ENCODE data around the gene MORN1. TPM values are rescaled to one million over a fixed set of nuclear protein-coding genes. Genes with fewer than 3 reads are reported as not detected.

MORN1 gene
- total RNA-seq, 2 donors from 2014 or later: 6.8 to 6.9 TPM

GRCh38 chr1:2376931-2377672, 14.3 kb downstream of the MORN1 start:
- H3K36me3 Mint-ChIP-seq (ENCODE audit: insufficient read depth in 2 of 2): no peaks in the 10 kb centered on the region
- DNase-seq (no peak), ATAC-seq (replicated peaks in 1 of 2) (no peak)
- no peaks in the 10 kb centered on the region for H3K4me1 Mint-ChIP-seq (ENCODE audit: low read depth)
- no peaks in the 10 kb centered on the region for H3K9me3 Mint-ChIP-seq
- H3K4me3 Mint-ChIP-seq: no peak overlapping the region
- H3K27ac Mint-ChIP-seq: no peak overlapping the region
- H3K27me3 Mint-ChIP-seq (ENCODE audit: low read depth): no peaks in the 10 kb centered on the region

GRCh38 chr1:2376261-2376741, 15.1 kb downstream of the MORN1 start:
- H3K4me1 Mint-ChIP-seq (ENCODE audit: low read depth): no peaks in the 10 kb centered on the region
- no peaks in the 10 kb centered on the region for H3K36me3 Mint-ChIP-seq (ENCODE audit: insufficient read depth in 2 of 2)
- H3K27ac Mint-ChIP-seq: no peak overlapping the region
- H3K9me3 Mint-ChIP-seq: no peaks in the 10 kb centered on the region
- no peak overlapping the region for H3K4me3 Mint-ChIP-seq
- no peaks in the 10 kb centered on the region for H3K27me3 Mint-ChIP-seq (ENCODE audit: low read depth)
- no peak for ATAC-seq (replicated peaks in 1 of 2)
- no peak for DNase-seq

- no peak overlapping the region for H3K27ac Mint-ChIP-seq
- no peaks in the 10 kb centered on the region for H3K4me1 Mint-ChIP-seq (ENCODE audit: low read depth)
- H3K9me3 Mint-ChIP-seq: no peaks in the 10 kb centered on the region
- H3K4me3 Mint-ChIP-seq: no peak overlapping the region
- ATAC-seq (replicated peaks in 1 of 2): no peak
- no peak for DNase-seq
- H3K36me3 Mint-ChIP-seq (ENCODE audit: insufficient read depth in 2 of 2): no peaks in the 10 kb centered on the region
- no peaks in the 10 kb centered on the region for H3K27me3 Mint-ChIP-seq (ENCODE audit: low read depth)
Measured at GRCh38 chr1:2375923-2376260, 15.5 kb downstream of the MORN1 start.

GRCh38 chr1:2375246-2375922, 16.0 kb downstream of the MORN1 start:
- H3K36me3 Mint-ChIP-seq (ENCODE audit: insufficient read depth in 2 of 2): no peaks in the 10 kb centered on the region
- no peaks in the 10 kb centered on the region for H3K9me3 Mint-ChIP-seq
- H3K4me3 Mint-ChIP-seq: no peak overlapping the region
- H3K4me1 Mint-ChIP-seq (ENCODE audit: low read depth): no peaks in the 10 kb centered on the region
- no peaks in the 10 kb centered on the region for H3K27me3 Mint-ChIP-seq (ENCODE audit: low read depth)
- no peak overlapping the region for H3K27ac Mint-ChIP-seq
- DNase-seq (no peak), ATAC-seq (replicated peaks in 1 of 2) (no peak)

GRCh38 chr1:2374252-2375155, 16.9 kb downstream of the MORN1 start:
- no peak overlapping the region for H3K4me3 Mint-ChIP-seq
- DNase-seq (no peak), ATAC-seq (replicated peaks in 1 of 2) (no peak)
- H3K4me1 Mint-ChIP-seq (ENCODE audit: low read depth): no peaks in the 10 kb centered on the region
- H3K36me3 Mint-ChIP-seq (ENCODE audit: insufficient read depth in 2 of 2): no peaks in the 10 kb centered on the region
- no peak overlapping the region for H3K27ac Mint-ChIP-seq
- no peaks in the 10 kb centered on the region for H3K27me3 Mint-ChIP-seq (ENCODE audit: low read depth)
- no peaks in the 10 kb centered on the region for H3K9me3 Mint-ChIP-seq

- DNase-seq: no peak
- no peak overlapping the region for H3K4me3 Mint-ChIP-seq
- H3K9me3 Mint-ChIP-seq: no peaks in the 10 kb centered on the region
- H3K36me3 Mint-ChIP-seq (ENCODE audit: insufficient read depth in 2 of 2): no peaks in the 10 kb centered on the region
- no peak overlapping the region for H3K27ac Mint-ChIP-seq
- H3K27me3 Mint-ChIP-seq (ENCODE audit: low read depth): no peaks in the 10 kb centered on the region
- no peaks in the 10 kb centered on the region for H3K4me1 Mint-ChIP-seq (ENCODE audit: low read depth)
- ATAC-seq (replicated peaks in 1 of 2): no peak
Measured at GRCh38 chr1:2373551-2374251, 17.7 kb downstream of the MORN1 start.

GRCh38 chr1:2372551-2373490, 18.5 kb downstream of the MORN1 start:
- Mint-ChIP-seq H3K4me1 (ENCODE audit: low read depth) (no peaks in the 10 kb centered on the region), H3K27me3 (ENCODE audit: low read depth) (no peaks in the 10 kb centered on the region), H3K4me3 (no peak overlapping the region), H3K36me3 (ENCODE audit: insufficient read depth in 2 of 2) (no peaks in the 10 kb centered on the region), H3K27ac (no peak overlapping the region), H3K9me3 (no peaks in the 10 kb centered on the region)
- ATAC-seq (replicated peaks in 1 of 2) (no peak), DNase-seq (no peak)

GRCh38 chr1:2368053-2368744, 23.2 kb downstream of the MORN1 start:
- ATAC-seq (replicated peaks in 1 of 2) (no peak), DNase-seq (no peak)
- peaks cover 3 to 4% of the 10 kb centered on the region in 2 donors for H3K9me3 Mint-ChIP-seq
- no peaks in the 10 kb centered on the region for H3K27me3 Mint-ChIP-seq (ENCODE audit: low read depth)
- H3K36me3 Mint-ChIP-seq (ENCODE audit: insufficient read depth in 2 of 2): peaks cover 2 to 3% of the 10 kb centered on the region in 2 donors
- no peaks in the 10 kb centered on the region for H3K4me1 Mint-ChIP-seq (ENCODE audit: low read depth)
- H3K27ac Mint-ChIP-seq: no peak overlapping the region
- H3K4me3 Mint-ChIP-seq: no peak overlapping the region

GRCh38 chr1:2363847-2364513, 27.4 kb downstream of the MORN1 start:
- no peaks in the 10 kb centered on the region for H3K27me3 Mint-ChIP-seq (ENCODE audit: low read depth)
- H3K4me3 Mint-ChIP-seq: no peak overlapping the region
- no peak for ATAC-seq (replicated peaks in 1 of 2)
- no peak overlapping the region for H3K27ac Mint-ChIP-seq
- DNase-seq: no peak
- H3K9me3 Mint-ChIP-seq: peaks cover 4 to 6% of the 10 kb centered on the region in 2 donors
- H3K36me3 Mint-ChIP-seq (ENCODE audit: insufficient read depth in 2 of 2): peaks cover 4 to 5% of the 10 kb centered on the region in 2 donors
- no peaks in the 10 kb centered on the region for H3K4me1 Mint-ChIP-seq (ENCODE audit: low read depth)

GRCh38 chr1:2360588-2361364, 30.6 kb downstream of the MORN1 start:
- Mint-ChIP-seq H3K36me3 (ENCODE audit: insufficient read depth in 2 of 2) (peaks cover 4 to 5% of the 10 kb centered on the region in 2 donors), H3K9me3 (peaks cover 4 to 6% of the 10 kb centered on the region in 2 donors), H3K27ac (no peak overlapping the region), H3K4me3 (no peak overlapping the region), H3K4me1 (ENCODE audit: low read depth) (no peaks in the 10 kb centered on the region), H3K27me3 (ENCODE audit: low read depth) (no peaks in the 10 kb centered on the region)
- no peak for ATAC-seq (replicated peaks in 1 of 2)
- no peak for DNase-seq
